H1 (cell line): ENCODE results near the gene ADAMTS6. TPM values are rescaled to one million over a fixed set of nuclear protein-coding genes. Genes with fewer than 3 reads are reported as not detected.

Experiments
- GABPA ChIP-seq: IDR thresholded peaks from 2 replicates; pipeline ENCODE4 v1.6.1; 2011; ENCODE audit warnings: mild to moderate bottlenecking, low read length, moderate library complexity, borderline replicate concordance; ENCODE audit not compliant: insufficient read depth
- MAFK ChIP-seq: IDR thresholded peaks from 2 replicates; pipeline ENCODE4 v1.6.1; 2012; ENCODE audit warnings: low read depth, mild to moderate bottlenecking, improper control_type of control experiment, low read length
- NANOG ChIP-seq: IDR thresholded peaks from 2 replicates; pipeline ENCODE4 v1.6.1; 2011; ENCODE audit warnings: low read length, low read depth, mild to moderate bottlenecking, inconsistent platforms; ENCODE audit not compliant: insufficient read depth, poor library complexity, severe bottlenecking
- POLR2AphosphoS5 ChIP-seq: IDR thresholded peaks from 2 replicates; pipeline ENCODE4 v1.6.1; 2011; ENCODE audit warnings: low read depth, low read length
- RXRA ChIP-seq: IDR thresholded peaks from 2 replicates; pipeline ENCODE4 v1.6.1; 2011; ENCODE audit warnings: low read depth, mild to moderate bottlenecking, low read length, moderate library complexity; ENCODE audit not compliant: insufficient read depth
- SP2 ChIP-seq: IDR thresholded peaks from 2 replicates; pipeline ENCODE4 v1.6.1; 2012; ENCODE audit warnings: mild to moderate bottlenecking, low read length, inconsistent platforms
- polyA plus RNA-seq, 7 experiments: library from polyadenylated mRNA; depleted of rRNA in 3 of 7; stranded (reverse) in 5 of 7; unstranded in 2 of 7; fragments of >200 nt in 5 of 7; fragments of 200-250 nt in 2 of 7; gene quantifications; 1 replicate in 5 of 7; 2 replicates in 1 of 7; 4 replicates in 1 of 7; pipeline versions ENCODE4 v1.2.1 to v1.2.3, GENCODE V29; 2011 to 2013; ENCODE audit warnings: missing spikeins in 2 of 7, mixed read lengths in 2 of 7
- total RNA-seq: library from RNA; stranded (reverse); fragmentation: NEBNext Ultra II Directional; extraction: Animal tissue kit (Norgen Biotek cat#: 25700); gene quantifications from 2 replicates; pipeline ENCODE4 v1.2.1, GENCODE V29; 2021
- TF ChIP-seq, protein P1 (sequence below): fragments of 300-600 bp; sonication (generic); IDR thresholded peaks from 2 replicates; pipeline ENCODE4 v1.7.1; 2012; ENCODE audit warnings: low read length, moderate library complexity, mild to moderate bottlenecking, inconsistent platforms; ENCODE audit not compliant: insufficient replicate concordance
- TF ChIP-seq, protein P2 (sequence below): IDR thresholded peaks from 2 replicates; pipeline ENCODE4 v1.6.1; 2012; ENCODE audit warnings: low read length, inconsistent platforms
- TF ChIP-seq, protein P3 (sequence below): IDR thresholded peaks from 2 replicates; pipeline ENCODE4 v1.6.1; 2012; ENCODE audit warnings: inconsistent platforms

The ADAMTS6 gene
- total and polyA plus RNA-seq, 2 of the 8 experiments (the other 6 are each of a cell fraction or from before 2014, with no cell fraction given) = 0.74 to 2.4 TPM

DNA sequence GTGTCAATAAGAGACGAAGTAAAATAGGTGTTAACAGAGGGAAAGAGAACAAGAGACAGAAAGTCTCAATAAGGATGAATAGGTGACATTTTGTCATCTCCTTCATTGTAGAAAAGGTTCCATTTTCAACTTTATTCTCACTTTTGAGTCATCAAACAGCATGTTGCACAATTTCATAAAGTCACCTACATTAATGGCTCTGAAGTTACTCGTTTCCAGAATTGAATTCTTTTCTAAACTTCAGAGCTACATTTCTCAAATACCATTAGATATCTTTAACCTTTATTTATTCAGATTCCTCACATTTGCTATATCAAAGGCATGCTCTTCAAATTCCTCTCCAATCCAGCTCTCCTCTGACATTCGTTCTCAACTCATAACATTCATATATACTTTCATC, 13.1 kb downstream of the ADAMTS6 start (continued):
- TF ChIP-seq, protein P1, sequence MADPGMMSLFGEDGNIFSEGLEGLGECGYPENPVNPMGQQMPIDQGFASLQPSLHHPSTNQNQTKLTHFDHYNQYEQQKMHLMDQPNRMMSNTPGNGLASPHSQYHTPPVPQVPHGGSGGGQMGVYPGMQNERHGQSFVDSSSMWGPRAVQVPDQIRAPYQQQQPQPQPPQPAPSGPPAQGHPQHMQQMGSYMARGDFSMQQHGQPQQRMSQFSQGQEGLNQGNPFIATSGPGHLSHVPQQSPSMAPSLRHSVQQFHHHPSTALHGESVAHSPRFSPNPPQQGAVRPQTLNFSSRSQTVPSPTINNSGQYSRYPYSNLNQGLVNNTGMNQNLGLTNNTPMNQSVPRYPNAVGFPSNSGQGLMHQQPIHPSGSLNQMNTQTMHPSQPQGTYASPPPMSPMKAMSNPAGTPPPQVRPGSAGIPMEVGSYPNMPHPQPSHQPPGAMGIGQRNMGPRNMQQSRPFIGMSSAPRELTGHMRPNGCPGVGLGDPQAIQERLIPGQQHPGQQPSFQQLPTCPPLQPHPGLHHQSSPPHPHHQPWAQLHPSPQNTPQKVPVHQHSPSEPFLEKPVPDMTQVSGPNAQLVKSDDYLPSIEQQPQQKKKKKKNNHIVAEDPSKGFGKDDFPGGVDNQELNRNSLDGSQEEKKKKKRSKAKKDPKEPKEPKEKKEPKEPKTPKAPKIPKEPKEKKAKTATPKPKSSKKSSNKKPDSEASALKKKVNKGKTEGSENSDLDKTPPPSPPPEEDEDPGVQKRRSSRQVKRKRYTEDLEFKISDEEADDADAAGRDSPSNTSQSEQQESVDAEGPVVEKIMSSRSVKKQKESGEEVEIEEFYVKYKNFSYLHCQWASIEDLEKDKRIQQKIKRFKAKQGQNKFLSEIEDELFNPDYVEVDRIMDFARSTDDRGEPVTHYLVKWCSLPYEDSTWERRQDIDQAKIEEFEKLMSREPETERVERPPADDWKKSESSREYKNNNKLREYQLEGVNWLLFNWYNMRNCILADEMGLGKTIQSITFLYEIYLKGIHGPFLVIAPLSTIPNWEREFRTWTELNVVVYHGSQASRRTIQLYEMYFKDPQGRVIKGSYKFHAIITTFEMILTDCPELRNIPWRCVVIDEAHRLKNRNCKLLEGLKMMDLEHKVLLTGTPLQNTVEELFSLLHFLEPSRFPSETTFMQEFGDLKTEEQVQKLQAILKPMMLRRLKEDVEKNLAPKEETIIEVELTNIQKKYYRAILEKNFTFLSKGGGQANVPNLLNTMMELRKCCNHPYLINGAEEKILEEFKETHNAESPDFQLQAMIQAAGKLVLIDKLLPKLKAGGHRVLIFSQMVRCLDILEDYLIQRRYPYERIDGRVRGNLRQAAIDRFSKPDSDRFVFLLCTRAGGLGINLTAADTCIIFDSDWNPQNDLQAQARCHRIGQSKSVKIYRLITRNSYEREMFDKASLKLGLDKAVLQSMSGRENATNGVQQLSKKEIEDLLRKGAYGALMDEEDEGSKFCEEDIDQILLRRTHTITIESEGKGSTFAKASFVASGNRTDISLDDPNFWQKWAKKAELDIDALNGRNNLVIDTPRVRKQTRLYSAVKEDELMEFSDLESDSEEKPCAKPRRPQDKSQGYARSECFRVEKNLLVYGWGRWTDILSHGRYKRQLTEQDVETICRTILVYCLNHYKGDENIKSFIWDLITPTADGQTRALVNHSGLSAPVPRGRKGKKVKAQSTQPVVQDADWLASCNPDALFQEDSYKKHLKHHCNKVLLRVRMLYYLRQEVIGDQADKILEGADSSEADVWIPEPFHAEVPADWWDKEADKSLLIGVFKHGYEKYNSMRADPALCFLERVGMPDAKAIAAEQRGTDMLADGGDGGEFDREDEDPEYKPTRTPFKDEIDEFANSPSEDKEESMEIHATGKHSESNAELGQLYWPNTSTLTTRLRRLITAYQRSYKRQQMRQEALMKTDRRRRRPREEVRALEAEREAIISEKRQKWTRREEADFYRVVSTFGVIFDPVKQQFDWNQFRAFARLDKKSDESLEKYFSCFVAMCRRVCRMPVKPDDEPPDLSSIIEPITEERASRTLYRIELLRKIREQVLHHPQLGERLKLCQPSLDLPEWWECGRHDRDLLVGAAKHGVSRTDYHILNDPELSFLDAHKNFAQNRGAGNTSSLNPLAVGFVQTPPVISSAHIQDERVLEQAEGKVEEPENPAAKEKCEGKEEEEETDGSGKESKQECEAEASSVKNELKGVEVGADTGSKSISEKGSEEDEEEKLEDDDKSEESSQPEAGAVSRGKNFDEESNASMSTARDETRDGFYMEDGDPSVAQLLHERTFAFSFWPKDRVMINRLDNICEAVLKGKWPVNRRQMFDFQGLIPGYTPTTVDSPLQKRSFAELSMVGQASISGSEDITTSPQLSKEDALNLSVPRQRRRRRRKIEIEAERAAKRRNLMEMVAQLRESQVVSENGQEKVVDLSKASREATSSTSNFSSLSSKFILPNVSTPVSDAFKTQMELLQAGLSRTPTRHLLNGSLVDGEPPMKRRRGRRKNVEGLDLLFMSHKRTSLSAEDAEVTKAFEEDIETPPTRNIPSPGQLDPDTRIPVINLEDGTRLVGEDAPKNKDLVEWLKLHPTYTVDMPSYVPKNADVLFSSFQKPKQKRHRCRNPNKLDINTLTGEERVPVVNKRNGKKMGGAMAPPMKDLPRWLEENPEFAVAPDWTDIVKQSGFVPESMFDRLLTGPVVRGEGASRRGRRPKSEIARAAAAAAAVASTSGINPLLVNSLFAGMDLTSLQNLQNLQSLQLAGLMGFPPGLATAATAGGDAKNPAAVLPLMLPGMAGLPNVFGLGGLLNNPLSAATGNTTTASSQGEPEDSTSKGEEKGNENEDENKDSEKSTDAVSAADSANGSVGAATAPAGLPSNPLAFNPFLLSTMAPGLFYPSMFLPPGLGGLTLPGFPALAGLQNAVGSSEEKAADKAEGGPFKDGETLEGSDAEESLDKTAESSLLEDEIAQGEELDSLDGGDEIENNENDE = no peak
- no peak for TF ChIP-seq NANOG
- TF ChIP-seq POLR2AphosphoS5 = no peak
- TF ChIP-seq, protein P2, sequence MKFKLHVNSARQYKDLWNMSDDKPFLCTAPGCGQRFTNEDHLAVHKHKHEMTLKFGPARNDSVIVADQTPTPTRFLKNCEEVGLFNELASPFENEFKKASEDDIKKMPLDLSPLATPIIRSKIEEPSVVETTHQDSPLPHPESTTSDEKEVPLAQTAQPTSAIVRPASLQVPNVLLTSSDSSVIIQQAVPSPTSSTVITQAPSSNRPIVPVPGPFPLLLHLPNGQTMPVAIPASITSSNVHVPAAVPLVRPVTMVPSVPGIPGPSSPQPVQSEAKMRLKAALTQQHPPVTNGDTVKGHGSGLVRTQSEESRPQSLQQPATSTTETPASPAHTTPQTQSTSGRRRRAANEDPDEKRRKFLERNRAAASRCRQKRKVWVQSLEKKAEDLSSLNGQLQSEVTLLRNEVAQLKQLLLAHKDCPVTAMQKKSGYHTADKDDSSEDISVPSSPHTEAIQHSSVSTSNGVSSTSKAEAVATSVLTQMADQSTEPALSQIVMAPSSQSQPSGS = no peak
- TF ChIP-seq, protein P3, sequence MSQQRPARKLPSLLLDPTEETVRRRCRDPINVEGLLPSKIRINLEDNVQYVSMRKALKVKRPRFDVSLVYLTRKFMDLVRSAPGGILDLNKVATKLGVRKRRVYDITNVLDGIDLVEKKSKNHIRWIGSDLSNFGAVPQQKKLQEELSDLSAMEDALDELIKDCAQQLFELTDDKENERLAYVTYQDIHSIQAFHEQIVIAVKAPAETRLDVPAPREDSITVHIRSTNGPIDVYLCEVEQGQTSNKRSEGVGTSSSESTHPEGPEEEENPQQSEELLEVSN = no peak
- no peak for TF ChIP-seq SP2
- no peak for TF ChIP-seq MAFK
- TF ChIP-seq RXRA = no peak
- no peak for TF ChIP-seq GABPA
